IMR-90 (cell line): ENCODE data around the gene CCL5. TPM values are rescaled to one million over a fixed set of nuclear protein-coding genes. Genes with fewer than 3 reads are reported as not detected.

Experiments
- ATAC-seq: fragments of 200-7000 bp; cut with Tn5 transposase; 2 replicates; pipeline ENCODE4 v1.9.1; 2020; ENCODE audit warnings: low read depth, mild to moderate bottlenecking, moderate library complexity
- BruUV-seq: library from RNA; stranded (reverse); fragments of 400-500 nt; replicated peaks from 2 replicates; lab custom pipeline; 2021; lab: Mats Ljungman, UMichigan
- CTCF ChIA-PET: fragments of 300-600 bp; formaldehyde crosslinking; extraction: SDS; loops from one replicate; lab custom pipeline; 2021; ENCODE audit warnings: antibody characterized with exemption; lab: Yijun Ruan, JAX
- POLR2A ChIA-PET: fragments of 300-600 bp; sonication (Branson Sonifier 250); formaldehyde crosslinking; loops from one replicate; lab custom pipeline; 2022; ENCODE audit warnings: antibody characterized with exemption; ENCODE audit not compliant: unreplicated experiment; lab: Charles Lee
- DNase-seq: peaks from one replicate; pipeline ENCODE4 v3.0.0; 2013
- H2AFZ ChIP-seq: replicated peaks from 2 replicates; pipeline ENCODE3; 2013; ENCODE audit warnings: low read length, mild to moderate bottlenecking; ENCODE audit not compliant: poor library complexity
- H2AK5ac ChIP-seq: 2 replicates; pipeline ENCODE4 v1.6.1; 2013; ENCODE audit warnings: low read depth, low read length, inconsistent platforms
- H2AK9ac ChIP-seq: replicated peaks from 2 replicates; pipeline ENCODE3; 2013; ENCODE audit warnings: mild to moderate bottlenecking, low read depth, low read length, moderate library complexity; ENCODE audit not compliant: poor library complexity
- H2BK120ac ChIP-seq: 2 replicates; pipeline ENCODE4 v1.6.1; 2013; ENCODE audit warnings: low read depth, low read length, inconsistent platforms
- H2BK15ac ChIP-seq: 3 replicates; pipeline ENCODE4 v1.6.1; 2013; ENCODE audit warnings: low read depth, low read length, inconsistent platforms
- H2BK20ac ChIP-seq: 2 replicates; pipeline ENCODE4 v1.6.1; 2013; ENCODE audit warnings: low read depth, mild to moderate bottlenecking, inconsistent platforms, low read length, moderate library complexity
- H2BK5ac ChIP-seq: 2 replicates; pipeline ENCODE4 v1.6.1; 2013; ENCODE audit warnings: mild to moderate bottlenecking, low read depth, low read length, inconsistent platforms; ENCODE audit not compliant: poor library complexity, severe bottlenecking
- H3K14ac ChIP-seq: replicated peaks from 2 replicates; pipeline ENCODE4 v1.6.1; 2013; ENCODE audit warnings: low read depth, low read length, inconsistent platforms
- H3K18ac ChIP-seq: 2 replicates; pipeline ENCODE4 v1.6.1; 2013; ENCODE audit warnings: low read depth, low read length, control low read depth
- H3K23ac ChIP-seq: 2 replicates; pipeline ENCODE4 v1.6.1; 2013; ENCODE audit warnings: low read depth, low read length, inconsistent platforms
- H3K27ac ChIP-seq: 2 replicates; pipeline ENCODE4 v1.5.1; 2013; ENCODE audit warnings: mild to moderate bottlenecking, control low read depth, low read length; ENCODE audit not compliant: insufficient read depth
- H3K27me3 ChIP-seq: 2 replicates; pipeline ENCODE4 v1.6.1; 2013; ENCODE audit warnings: low read length; ENCODE audit not compliant: control insufficient read depth, insufficient read depth
- H3K36me3 ChIP-seq: 2 replicates; pipeline ENCODE4 v1.6.1; 2013; ENCODE audit warnings: low read length, mixed read lengths; ENCODE audit not compliant: control insufficient read depth, insufficient read depth
- H3K4ac ChIP-seq: 2 replicates; pipeline ENCODE4 v1.6.1; 2013; ENCODE audit warnings: low read depth, low read length, inconsistent platforms
- H3K4me1 ChIP-seq: 2 replicates; pipeline ENCODE4 v1.6.1; 2013; ENCODE audit warnings: low read length, mixed read lengths; ENCODE audit not compliant: control insufficient read depth, insufficient read depth
- H3K4me2 ChIP-seq: 2 replicates; pipeline ENCODE4 v1.6.1; 2013; ENCODE audit warnings: low read depth, mild to moderate bottlenecking, control low read depth, low read length, moderate library complexity
- H3K4me3 ChIP-seq: 2 replicates; pipeline ENCODE4 v1.5.1; 2013; ENCODE audit warnings: low read depth, mild to moderate bottlenecking, control low read depth, low read length, moderate library complexity; ENCODE audit not compliant: insufficient read depth
- H3K56ac ChIP-seq: 2 replicates; pipeline ENCODE4 v1.6.1; 2013; ENCODE audit warnings: low read length, inconsistent platforms; ENCODE audit not compliant: insufficient read depth; ENCODE audit errors: extremely low read depth
- H3K79me1 ChIP-seq, 2 experiments: 2 replicates each; pipeline ENCODE4 v1.6.1; 2013; ENCODE audit warnings: low read length in 2 of 2, inconsistent platforms in 1 of 2, low read depth in 1 of 2
- H3K9ac ChIP-seq: 2 replicates; pipeline ENCODE4 v1.6.1; 2013; ENCODE audit warnings: low read depth, low read length, control low read depth
- H3K9me1 ChIP-seq: 2 replicates; pipeline ENCODE4 v1.6.1; 2013; ENCODE audit warnings: low read length, inconsistent platforms; ENCODE audit not compliant: insufficient read depth
- H3K9me3 ChIP-seq: 2 replicates; pipeline ENCODE4 v1.6.1; 2013; ENCODE audit warnings: low read length; ENCODE audit not compliant: control insufficient read depth, insufficient read depth
- H4K20me1 ChIP-seq: 2 replicates; pipeline ENCODE4 v1.6.1; 2013; ENCODE audit warnings: low read length, inconsistent platforms; ENCODE audit not compliant: insufficient read depth
- H4K5ac ChIP-seq: 2 replicates; pipeline ENCODE4 v1.6.1; 2013; ENCODE audit warnings: mild to moderate bottlenecking, low read depth, low read length, control low read depth
- H4K8ac ChIP-seq, 2 experiments: 2 replicates each; pipeline ENCODE4 v1.6.1; 2013; ENCODE audit warnings: low read depth in 2 of 2, low read length in 2 of 2, control low read depth in 1 of 2, inconsistent platforms in 1 of 2
- H4K91ac ChIP-seq: 2 replicates; pipeline ENCODE4 v1.6.1; 2013; ENCODE audit warnings: low read depth, low read length, inconsistent platforms; ENCODE audit not compliant: insufficient read depth
- CEBPB ChIP-seq: IDR thresholded peaks from 2 replicates; pipeline ENCODE4 v1.6.1; 2012; ENCODE audit warnings: low read depth, low read length, improper control_type of control experiment
- MAFK ChIP-seq: IDR thresholded peaks from 2 replicates; pipeline ENCODE4 v1.6.1; 2012; ENCODE audit warnings: low read depth, low read length, improper control_type of control experiment
- MAZ ChIP-seq: IDR thresholded peaks from 2 replicates; pipeline ENCODE4 v1.6.1; 2012; ENCODE audit warnings: low read depth, mild to moderate bottlenecking, low read length, improper control_type of control experiment, moderate library complexity, borderline replicate concordance
- WGBS, 2 experiments: methylation state at CpG; one replicate each; pipeline versions ENCODE4 v1.1.5 to v1.1.7; 2013; ENCODE audit warnings: missing lambda C conversion rate in 2 of 2; ENCODE audit not compliant: insufficient read length in 1 of 2; ENCODE audit errors: extremely low coverage in 2 of 2; 5-methylcytosine and 5-hydroxymethylcytosine counted together
- dilution Hi-C: fragments of 300-500 bp; cut with HindIII; formaldehyde crosslinking; loops from one replicate; pipeline ENCODE4 v1.14.3; 2018; ENCODE audit warnings: low sequenced_read_pairs; ENCODE audit not compliant: unreplicated experiment
- in situ Hi-C: fragments of 300-500 bp; cut with MboI; formaldehyde crosslinking; loops from 3 replicates; pipeline ENCODE4 v1.14.3; 2019; ENCODE audit warnings: low sequenced_read_pairs, inconsistent platforms, mixed read lengths
- intact Hi-C: fragments of 100-400 bp; cut with micrococcal nuclease; formaldehyde crosslinking; loops from 2 replicates; pipeline ENCODE4 v1.10.0; 2022
- polyA plus RNA-seq, 3 experiments: library from polyadenylated mRNA; depleted of rRNA; stranded (reverse); fragments of >200 nt; gene quantifications; 2 replicates each; pipeline ENCODE4 v1.2.3, GENCODE V29; 2012; ENCODE audit warnings: low replicate concordance in 1 of 3
- total RNA-seq: library from RNA; depleted of rRNA; stranded (reverse); fragments of >200 nt; gene quantifications from 2 replicates; pipeline ENCODE4 v1.2.3, GENCODE V29; 2012

The CCL5 gene
- total and polyA plus RNA-seq, 2 of the 4 experiments (the other 2 are of a cell fraction): not detected

DNA sequence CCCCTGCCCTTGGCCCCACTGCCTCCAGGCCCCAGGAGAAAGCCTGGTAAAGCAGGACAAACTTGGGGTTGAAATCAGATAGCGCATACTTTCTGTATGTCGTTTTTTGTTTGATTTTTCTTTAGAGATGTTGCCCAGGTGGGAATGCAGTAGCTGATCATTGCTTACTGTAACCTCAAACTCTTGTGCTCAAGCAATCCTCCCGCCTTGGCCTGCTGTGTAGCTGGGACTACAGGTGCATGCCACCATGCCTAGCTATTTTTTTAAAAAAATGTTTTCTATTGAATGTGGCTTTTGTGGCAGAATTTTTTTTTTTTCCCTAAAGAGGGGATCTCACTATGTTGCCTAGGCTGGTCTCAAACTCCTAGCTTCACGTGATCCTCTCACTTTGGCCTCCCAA, 11.1 kb upstream of the CCL5 start:
- dilution Hi-C loops (no loop called here), in situ Hi-C loops (no loop called here), intact Hi-C loops (no loop called here)
- Histone ChIP-seq H3K9me1 (no peaks in the 10 kb centered on the region; the same call in 1 of the 2 replicates), H3K9me3 (no peaks in the 10 kb centered on the region), H2AK9ac (no peak overlapping the region), H3K36me3 (no peaks in the 10 kb centered on the region), H2AK5ac (no peak overlapping the region), H3K9ac (no peak overlapping the region), H4K91ac (no peak overlapping the region), H3K14ac (no peak overlapping the region), H3K4me3 (no peak overlapping the region), H3K4me1 (no peaks in the 10 kb centered on the region), H2BK120ac (no peak overlapping the region), H2BK20ac (no peak overlapping the region), H4K5ac (no peak overlapping the region), H4K20me1 (no peaks in the 10 kb centered on the region), H3K18ac (no peak overlapping the region), H3K27ac (no peak overlapping the region), H3K27me3 (peaks cover 2% of the 10 kb centered on the region), H2BK5ac (no peak overlapping the region), H3K56ac (no peak overlapping the region), H3K4me2 (no peak overlapping the region), H4K8ac (no peak overlapping the region), H2BK15ac (no peak overlapping the region), H3K4ac (no peak overlapping the region), H3K23ac (no peak overlapping the region), H2AFZ (no peak overlapping the region), H3K79me1 (no peaks in the 10 kb centered on the region)
- BruUV-seq: no TSS peak
- ChIA-PET CTCF (interaction anchor here (0.6 to 0.7 kb wide), 2 partner anchors 30 to 173 kb away, joined by 3 read pairs; no protein-coding TSS in a partner anchor), POLR2A (no interaction called here)
- 100% methylated on average over 2 of the region's 4 CpGs; no CpG with 5 or more reads in 1 of the 2 experiments for WGBS, 2 experiments
- DNase-seq (no peak), ATAC-seq (no peak)
- no peak for TF ChIP-seq CEBPB
- no peak for TF ChIP-seq MAZ
- no peak for TF ChIP-seq MAFK
